Activated T-helper 9 cell treated with anti-CD3 and anti-CD28 coated beads, Interleukin-2, amount 50 U/mL, for 16 hours (primary cell): ENCODE data around the gene OTULIN.
A peak's percentile ranks its signal among the peaks of the same experiment; 100 is the strongest.

Experiments
- DNase-seq: peaks from one replicate; pipeline ENCODE4 v3.0.0-alpha.2; 2020; ENCODE audit warnings: low read depth

OTULIN gene

DNA sequence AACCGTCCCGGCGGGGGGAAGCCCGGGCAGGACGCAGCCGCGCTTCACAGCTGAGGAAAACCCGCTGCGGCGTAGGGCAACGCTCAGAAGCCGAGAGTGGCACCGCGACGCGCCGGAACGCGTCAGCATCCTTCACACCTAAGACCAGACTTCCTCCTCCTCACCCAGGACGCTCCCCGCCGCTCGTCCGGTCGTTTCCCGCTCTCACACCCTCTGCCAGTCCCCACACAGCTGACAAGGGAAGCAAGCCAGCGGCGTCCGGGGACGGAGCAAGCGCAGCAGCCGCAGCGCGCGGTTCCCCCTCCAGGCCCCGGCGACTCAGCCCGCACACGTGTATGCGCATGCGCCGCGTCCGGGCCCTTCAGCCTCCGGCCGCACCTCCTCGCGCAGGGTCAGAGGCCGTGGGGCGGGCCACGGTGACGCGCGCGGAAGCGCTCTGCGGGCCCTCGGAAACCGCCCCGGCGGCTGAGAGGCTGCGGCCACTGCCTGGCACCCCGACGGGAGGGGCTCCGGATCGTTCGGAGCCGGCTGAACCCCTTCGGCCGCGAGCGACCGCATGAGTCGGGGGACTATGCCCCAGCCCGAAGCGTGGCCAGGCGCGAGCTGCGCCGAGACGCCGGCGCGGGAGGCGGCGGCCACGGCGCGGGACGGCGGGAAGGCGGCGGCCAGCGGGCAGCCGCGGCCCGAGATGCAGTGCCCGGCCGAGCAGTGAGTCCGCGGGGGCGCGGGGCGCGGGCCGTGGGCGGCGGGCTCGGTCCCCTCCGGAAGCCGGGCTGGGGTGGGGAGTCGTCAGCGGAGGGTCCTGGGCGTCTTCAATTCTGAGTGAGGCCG, at the start of gene OTULIN:
OTULIN (plus strand) TSS at position 449 of the 831 bp plus-strand sequence; CDS start at position 557, 108 bp downstream.
- peak; percentile 80 for DNase-seq

DNA sequence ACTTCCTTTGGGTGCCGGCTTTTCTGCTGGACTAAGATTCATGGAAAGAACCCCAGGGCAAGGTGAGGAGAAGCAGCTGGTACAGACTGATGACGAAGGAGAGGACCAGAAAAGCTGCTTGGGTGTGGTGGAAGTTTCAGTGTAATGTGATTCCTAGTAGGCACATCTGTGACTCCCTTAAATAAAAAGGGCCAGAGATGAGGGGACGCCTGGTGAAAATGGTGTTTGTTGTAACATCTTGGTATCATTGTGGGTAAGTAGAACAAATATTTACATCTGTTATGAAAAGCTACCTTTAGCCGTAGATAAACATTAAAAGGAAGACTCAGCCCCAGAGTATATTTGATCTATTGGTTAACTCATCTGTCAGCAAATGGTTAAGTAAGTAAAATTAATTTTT, 49.2 kb upstream of the OTULIN start:
- no peak for DNase-seq

DNA sequence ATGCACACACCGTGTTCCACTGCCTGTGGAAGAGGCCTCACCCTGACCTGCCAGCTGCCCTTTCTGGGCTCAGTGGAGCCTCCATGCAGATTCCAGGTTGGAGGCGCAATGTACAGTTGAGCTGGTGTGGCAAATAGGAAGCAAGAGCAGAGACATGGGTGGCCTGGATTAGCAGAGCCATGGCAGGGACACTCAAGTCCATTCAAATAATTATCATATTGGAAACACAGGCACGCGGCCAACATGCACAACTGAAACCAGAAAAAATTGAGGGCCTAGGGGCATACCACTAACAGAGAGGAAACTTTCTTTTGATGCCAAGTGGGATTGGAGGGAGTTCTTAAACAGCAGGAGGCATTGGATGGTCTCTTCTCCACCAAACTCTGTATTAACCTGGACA, 47.1 kb upstream of the OTULIN start:
- DNase-seq = no peak

DNA sequence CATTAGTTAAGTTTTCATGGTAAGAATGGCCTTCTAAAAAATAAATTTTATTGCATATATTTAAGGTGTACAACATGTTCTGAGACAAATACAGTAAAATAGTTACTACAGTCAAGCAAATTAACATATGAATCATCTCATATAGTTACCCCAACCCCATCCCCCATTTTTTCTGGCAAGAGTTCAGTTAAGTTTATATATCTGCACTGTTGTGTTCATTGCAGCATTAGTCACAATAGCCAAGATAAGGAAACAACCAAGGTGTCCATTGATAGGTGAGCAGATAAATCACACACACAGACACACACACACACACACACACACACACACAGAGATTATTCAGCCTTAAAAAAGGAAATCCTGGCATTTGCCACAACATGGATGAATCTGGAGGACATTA, 37.2 kb upstream of the OTULIN start:
- no peak for DNase-seq

DNA sequence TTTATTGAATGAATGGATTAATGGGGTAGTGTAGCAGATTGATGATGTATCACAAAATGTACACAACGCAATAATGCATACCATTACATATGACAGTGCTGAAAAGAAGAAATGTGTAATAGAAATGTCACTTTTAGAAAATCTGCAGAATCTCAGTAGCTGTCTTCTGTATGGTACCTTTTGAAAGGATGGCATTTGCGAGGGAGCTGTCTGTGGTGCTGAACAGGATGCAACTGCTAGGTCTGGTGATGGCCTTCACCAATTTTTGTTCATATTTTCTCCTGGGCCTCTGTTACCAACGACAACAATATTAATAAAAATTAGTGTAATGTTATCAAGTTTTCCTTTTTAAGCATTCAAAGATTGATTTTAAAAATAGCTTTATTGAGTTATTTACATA, 36.2 kb upstream of the OTULIN start:
- peak; percentile 9 for DNase-seq

DNA sequence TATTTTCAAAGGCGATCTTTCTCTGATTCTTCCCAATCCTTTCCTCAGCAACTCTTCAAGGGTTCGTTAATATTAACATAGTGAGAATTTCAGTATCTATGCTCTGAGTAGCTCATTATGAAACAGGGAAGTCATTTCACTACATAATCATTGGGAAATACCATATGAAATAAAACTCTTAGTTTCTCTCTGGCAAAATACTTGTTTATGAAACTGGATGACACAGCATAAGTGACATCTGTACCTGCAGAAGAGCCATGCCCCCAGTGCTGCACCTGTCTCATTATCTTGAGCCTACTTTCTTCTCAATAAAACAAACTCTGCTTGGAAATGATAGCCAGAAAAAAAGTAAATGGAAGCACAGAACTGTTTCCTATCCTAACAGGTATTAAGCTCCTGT, 33.8 kb upstream of the OTULIN start:
- DNase-seq = no peak

DNA sequence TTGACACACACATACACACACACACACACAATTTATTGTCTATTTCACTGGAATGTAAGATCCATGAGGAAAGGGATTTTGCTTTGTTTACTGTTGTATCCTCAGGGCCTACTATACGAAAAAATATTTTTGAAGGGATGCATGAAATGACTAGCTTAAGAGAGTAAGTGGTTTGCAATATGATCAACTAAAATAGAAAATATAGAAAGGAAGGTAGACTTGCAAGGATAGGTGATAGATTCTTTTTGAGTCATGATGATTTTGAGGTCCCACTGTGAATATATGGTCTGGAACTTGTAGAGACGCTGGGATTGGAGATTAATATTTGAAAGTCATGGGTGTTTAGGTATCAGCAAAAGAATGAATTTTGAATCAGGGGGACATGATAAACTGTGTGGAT, 28.9 kb upstream of the OTULIN start:
- no peak for DNase-seq

DNA sequence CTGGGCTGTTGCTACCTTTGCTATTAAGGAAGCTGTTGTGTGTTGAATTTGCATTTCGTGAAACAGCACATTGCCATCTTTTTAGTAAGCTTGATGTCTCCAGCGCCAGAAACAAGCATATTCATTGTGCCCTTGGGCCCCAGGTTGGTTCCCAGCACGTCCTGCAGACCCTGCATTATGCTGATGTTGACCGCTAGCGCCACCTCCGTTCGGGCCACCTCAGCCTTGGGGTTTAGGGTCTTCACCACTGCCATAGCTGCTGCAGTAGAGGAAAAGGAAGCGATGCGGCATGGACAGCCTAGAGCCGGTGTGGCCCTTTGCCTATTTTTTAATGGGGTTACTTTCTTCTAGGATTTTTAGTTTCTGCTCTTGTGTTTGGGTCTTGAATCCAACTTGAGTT, 23.8 kb upstream of the OTULIN start:
- no peak for DNase-seq

DNA sequence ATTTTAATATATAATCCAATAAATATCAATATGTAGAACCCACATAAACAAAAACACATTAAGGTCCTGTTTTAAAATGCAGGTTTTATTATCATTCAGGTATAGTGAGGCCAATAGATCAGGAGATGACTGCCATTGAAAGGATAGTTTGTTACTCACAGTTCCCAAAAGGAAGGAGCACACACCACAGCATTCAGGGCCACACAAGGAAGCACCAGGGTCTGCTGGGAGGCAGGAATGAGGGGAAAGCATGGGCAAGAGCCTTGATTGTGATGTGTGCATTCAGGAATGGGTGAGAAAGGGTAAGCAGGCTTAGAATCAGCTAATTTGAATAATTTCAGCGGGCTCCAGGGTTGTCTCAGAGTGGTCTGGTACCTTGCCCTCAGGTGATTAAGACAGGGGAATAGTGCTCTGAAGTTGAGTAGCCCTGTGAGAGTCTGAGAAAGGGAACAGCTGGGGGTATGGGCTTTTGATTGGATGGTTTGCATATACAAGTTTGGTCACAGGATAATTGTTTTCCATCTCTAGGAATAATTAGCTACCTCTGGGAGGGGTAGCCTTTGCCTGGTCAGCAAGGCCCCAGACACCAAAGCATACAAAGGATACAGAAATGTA, 19.8 kb upstream of the OTULIN start:
- no peak for DNase-seq

DNA sequence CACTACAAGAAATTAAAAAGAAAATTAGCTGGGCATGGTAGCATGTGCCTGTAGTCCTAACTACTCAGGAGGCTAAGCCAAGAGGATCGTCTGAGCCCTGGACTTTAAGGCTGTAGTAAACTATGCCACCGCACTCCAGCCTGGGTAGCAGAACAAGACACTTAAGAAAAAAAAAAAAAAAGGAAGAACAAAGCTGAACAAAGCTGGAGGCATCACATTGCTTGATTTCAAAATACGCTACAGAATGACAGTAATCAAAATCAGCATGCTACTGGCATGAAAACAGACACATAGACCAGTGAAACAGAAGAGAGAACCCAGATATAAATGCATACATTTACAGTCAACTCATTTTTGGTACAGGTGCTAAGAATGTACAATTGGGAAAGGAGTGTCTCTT, 14.5 kb upstream of the OTULIN start:
- no peak for DNase-seq

DNA sequence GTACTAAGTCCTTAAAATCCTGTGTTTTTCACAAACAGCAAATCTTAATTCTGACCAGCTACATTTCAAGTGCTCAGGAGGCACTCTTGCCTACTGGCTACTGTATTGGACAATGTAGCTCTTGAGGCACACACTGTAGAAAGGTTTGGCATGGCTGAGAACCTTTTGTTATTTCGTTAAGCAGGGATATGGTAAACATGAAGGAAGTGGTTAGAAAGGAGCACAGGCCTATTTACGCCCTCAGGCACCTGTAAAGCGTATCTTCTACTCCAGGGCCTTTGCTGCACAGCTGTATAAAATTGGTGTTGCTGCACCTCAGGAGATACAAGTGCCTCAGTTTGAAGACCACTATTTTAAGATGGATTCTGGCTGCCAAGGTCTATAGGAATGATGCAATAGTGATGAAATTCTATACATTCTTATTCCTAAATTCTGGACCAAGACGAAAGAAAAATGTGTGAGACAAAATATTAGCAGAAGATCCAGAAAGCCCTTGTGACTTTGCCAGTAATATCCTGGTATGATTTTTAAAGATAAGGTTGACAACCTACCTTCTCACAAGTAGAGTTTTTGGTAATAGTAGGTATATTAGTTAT, 9.3 kb upstream of the OTULIN start:
- no peak for DNase-seq

DNA sequence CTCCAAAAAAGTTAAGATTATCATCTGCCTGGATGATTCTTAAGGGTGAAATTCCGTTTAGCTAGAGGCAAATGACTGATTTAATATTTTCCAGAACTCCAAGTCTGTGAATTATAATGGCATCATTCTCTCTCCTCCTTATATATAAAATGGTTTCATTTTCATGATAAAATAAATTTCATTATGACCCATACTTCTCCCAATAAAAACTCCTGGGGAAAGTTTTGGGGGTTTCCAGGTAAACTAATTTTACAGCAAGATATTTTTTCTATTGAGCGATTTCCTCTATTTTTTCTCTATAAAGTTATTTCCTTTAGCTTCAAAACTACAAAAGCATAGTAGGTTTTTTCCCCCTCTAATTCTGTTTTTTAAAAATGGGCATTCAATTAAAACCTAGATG, 7.6 kb upstream of the OTULIN start:
- DNase-seq = no peak

DNA sequence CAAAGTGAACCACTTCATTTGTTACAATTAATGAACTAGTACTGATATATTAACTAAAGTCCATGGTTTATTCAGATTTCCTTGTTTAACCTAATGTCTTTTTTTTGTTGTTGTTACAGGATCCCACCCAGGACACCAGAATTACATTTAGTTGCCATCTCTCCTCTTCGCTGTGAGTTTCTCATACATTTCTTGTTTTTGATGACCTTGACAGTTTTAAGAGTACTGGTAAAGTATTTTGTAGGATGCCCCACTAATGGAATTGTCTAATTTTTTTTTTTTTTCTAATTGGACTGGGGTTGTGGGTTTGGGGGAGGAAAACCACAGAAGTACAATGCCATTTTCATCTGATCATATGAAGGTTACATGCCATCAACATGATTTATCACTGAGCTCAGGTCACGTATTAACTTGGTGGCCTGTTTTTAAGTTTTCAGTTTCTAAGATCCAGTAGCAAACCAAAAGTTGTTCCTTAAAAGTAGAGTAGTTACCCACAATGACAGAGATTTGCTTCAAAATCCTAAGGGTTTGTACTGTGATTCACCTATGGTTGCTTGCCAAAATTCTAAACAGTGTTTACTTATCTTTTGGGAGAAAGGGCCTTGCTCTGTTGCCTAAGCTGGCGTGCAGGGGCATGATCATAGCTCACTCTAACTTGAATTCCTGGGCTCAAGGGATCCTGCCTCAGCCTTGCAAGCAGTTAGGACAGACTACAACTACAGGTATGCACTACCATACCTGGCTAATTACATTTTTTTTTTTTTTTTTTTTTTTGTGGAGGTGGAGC, 4.5 kb upstream of the OTULIN start:
- no peak for DNase-seq

DNA sequence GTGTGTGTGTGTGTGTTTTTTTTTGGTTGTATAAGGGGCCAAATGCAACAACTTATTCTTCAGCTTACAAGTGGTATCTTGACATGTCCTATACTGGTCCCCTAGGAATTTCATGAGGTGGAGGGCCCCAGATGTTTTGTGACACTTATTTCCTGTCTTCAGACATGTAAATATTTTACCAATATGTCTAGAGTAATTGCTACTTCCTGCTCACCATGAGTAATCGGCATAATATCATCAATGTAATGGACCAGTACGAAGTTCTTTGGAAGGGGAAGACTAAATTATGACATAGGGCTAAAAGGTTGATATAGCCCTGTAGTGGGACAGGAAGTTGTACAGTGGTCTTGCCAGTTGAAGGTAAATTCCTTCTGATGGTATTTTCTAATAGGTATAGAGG, 3.7 kb upstream of the OTULIN start:
- DNase-seq = no peak

DNA sequence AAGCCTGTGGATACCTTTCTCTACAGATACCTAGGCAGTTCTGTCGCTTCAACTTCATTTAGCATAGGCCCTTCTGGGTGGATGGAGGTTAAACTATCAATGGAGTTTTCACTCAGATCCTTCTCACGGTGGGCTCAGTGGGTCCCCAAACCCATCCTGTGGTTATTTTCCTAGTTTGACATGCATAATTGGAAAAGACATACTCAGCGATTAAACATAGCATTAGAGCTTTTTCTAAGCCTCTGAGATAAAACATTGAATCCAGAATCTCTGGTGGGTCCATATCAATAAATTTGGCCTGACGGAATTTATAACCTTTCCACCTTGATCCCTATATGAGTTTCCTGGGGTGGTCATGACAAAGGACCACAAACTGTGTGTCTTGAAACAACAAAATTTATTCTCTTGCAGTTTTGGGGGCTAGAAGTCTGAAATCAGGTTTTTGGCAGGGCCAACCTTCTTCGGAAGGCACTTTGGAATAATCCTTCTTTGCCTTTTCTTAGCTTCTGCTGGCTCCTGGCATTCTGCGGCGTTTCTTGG, 1.7 kb upstream of the OTULIN start:
- no peak for DNase-seq

DNA sequence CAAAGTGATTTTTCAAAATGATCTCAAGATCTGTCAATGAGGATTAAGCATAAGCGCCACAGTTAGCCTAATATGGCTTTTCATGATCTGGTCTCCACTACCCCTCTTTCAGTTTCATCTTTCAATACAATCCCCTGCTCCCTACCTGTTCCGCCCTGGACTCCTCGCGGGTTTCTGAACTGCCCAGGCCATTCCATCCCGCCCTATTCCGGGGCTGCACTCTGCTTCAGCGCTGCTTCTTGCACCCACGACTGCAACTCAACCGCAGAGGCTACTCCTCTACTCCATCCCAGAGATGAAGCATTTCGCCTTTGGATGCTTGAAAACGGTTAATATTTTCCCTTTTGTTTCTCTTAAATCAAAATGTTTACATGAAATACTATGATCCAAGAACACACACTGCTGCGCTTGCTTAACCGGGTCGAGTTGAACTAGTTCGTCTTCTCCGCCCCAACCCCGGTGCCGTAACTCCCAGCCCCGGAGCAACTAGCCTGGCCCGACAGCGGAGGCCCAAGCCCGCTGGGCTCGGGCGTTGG, 716 bp upstream of the OTULIN start:
- no peak for DNase-seq

DNA sequence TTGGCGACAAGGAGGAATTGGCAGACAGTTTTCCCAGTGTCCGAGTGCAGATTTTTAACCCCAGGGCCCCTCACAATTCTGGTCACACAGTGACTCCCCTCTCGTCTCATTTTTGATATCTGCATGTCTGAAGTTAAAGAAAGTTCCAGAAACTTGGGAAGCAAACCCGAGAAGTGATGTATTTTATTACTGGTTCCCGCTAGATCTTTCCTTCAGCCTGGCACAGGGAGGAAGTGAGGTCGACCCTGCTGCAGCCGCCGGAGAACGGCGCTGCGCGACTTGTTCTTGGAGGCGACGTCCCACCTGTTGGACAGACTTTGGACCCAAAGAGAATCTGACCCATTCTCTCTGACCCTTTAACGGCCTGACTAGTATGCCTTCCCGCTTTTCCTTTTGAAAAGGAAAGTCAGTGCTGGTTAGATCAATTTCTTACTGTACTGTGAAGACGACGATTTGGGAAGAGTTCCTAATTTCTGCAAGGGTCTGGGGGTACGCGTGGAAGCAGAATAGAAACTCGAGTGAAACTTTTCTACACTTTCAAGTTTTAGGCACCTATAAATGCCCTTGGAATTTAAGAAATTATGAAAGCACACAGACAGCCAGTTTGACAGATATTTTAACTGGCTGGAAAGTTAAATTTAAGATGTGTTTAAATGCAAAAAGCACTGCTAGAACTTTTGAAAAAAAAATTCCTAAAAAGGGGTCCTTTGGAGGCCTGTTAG, 744 bp downstream of the OTULIN start:
- no peak for DNase-seq

DNA sequence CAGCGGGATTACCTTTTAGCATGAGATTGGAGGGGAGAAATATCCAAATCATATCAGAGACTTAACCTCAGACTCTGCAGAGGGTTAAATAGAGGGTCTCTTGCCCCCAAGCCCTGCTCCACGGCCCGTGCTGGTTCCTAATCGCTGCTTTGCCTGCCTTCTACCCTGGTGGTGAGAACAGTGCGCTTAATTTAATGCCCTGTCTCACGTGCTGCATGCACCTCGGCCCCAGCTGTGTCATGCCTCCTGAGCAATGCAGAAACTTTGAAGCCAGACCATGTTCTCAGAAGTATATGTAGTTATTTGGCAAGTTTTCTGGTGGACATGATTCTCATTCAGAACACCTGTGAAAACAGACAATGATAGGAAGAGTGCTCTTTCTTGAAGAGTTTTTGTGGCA, 1.4 kb downstream of the OTULIN start:
- peak; percentile 30 for DNase-seq

DNA sequence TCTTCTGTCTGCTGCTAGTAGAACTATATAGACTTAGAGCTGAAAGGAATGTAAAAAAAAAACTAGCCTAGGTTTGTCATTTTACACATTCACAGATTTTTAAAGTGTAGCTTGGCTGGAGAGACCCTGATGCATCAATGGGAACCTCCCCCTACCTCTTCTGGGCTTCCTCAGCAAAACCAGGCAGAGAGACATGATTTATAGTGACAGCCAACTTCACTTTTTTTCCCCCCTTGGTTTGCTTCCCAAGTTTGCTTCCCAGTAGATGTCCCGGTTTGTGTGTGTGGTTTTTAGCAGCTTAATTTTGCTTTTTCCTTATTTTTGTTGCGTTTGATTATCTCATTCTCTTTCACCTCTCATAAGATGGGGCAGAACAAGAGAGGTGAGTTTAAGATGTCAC, 1.8 kb downstream of the OTULIN start:
- DNase-seq = no peak

DNA sequence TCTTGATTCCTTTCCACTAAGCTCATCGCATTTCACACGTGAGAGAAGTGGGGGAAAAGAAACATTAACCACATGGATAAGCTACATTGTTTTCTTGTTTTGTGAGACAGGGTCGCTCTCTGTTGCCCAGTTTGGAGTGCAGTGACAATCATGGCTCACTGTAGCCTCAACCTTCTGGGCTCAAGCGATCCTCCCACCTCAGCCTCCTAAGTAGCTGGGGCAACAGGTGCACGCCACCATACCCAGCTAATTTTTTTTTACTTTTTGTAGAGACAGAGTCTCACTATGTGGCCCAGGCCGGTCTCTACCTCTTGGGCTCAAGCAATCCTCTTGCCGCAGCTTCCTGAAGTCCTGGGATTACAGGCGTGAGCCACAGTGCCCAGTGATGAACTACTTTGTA, 2.8 kb downstream of the OTULIN start:
- no peak for DNase-seq

DNA sequence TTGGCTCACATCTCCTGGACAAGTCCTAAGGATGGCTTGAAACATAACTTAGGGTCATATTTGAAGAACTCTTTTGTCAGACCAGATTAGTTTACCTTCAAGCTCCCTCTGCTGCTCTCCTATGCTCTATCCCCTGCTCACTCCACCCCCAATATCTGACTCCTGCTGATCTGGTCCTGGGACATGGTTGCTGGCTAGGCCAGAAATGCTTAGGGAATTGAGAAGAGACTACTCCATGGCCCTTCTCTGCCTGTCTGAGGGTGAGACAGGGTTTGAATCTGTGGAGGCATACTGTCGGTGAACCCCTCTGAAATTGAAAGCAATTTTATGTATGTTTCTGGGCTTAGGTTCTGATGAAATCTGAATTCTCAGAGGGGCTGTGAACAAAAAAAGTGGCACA, 3.3 kb downstream of the OTULIN start:
- no peak for DNase-seq
